NCI-H446 treated with DMSO at 0.1 percent for 48 hours (cell line): Measurements from ENCODE around the gene TANGO6.

ENCODE experiments used
- DNase-seq: peaks from one replicate; lab custom pipeline; 2025; lab: John Stamatoyannopoulos, UW

TANGO6 gene

GRCh38 chr16:69100071-69100691, 256.9 kb downstream of the TANGO6 start:
- no peak for DNase-seq

GRCh38 chr16:69105501-69106361, 262.4 kb downstream of the TANGO6 start, which contains the start of gene HAS3:
Gene HAS3 (plus strand): TSS chr16:69105653. CDS start chr16:69109396, 3,743 bp downstream.
- DNase-seq: no peak

- no peak for DNase-seq
Observed at GRCh38 chr16:69106491-69107315, 263.4 kb downstream of the TANGO6 start.

- no peak for DNase-seq
Observed at GRCh38 chr16:69107316-69107962, 264.1 kb downstream of the TANGO6 start.

GRCh38 chr16:69108064-69108904, 265.0 kb downstream of the TANGO6 start:
- no peak for DNase-seq

GRCh38 chr16:69108905-69109252, 265.5 kb downstream of the TANGO6 start:
- DNase-seq: no peak

GRCh38 chr16:69109486-69110270, 266.3 kb downstream of the TANGO6 start:
- DNase-seq: no peak

GRCh38 chr16:69110406-69110805, 267.1 kb downstream of the TANGO6 start:
- no peak for DNase-seq

- no peak for DNase-seq
Observed at GRCh38 chr16:69111216-69111875, 268.0 kb downstream of the TANGO6 start.

- DNase-seq: no peak
Observed at GRCh38 chr16:69111876-69112230, 268.5 kb downstream of the TANGO6 start.

- DNase-seq: no peak
Observed at GRCh38 chr16:69112285-69113129, 269.2 kb downstream of the TANGO6 start.

- DNase-seq: no peak
Observed at GRCh38 chr16:69113216-69113615, 269.9 kb downstream of the TANGO6 start.

- DNase-seq: no peak
Observed at GRCh38 chr16:69114346-69114975, 271.1 kb downstream of the TANGO6 start.

GRCh38 chr16:69114976-69115355, 271.6 kb downstream of the TANGO6 start:
- no peak for DNase-seq

GRCh38 chr16:69115361-69115760, 272.0 kb downstream of the TANGO6 start:
- DNase-seq: no peak

- no peak for DNase-seq
Observed at GRCh38 chr16:69115837-69116236, 272.5 kb downstream of the TANGO6 start.

GRCh38 chr16:69116256-69116875, 273.0 kb downstream of the TANGO6 start:
- DNase-seq: no peak

GRCh38 chr16:69116906-69117305, 273.6 kb downstream of the TANGO6 start:
- DNase-seq: no peak
